Measurements from ENCODE around the gene ENO1. TPM values are rescaled to one million over a fixed set of nuclear protein-coding genes. Genes with fewer than 3 reads are reported as not detected.
"Not testable (repeated sequence)": the region's sequence is repeated elsewhere in the genome, so short reads cannot be mapped to it uniquely, and the experiment has no call there.

ENO1 gene
- total RNA-seq, 2 experiments from 2014 or later = 3,150 to 3,216 TPM

DNA sequence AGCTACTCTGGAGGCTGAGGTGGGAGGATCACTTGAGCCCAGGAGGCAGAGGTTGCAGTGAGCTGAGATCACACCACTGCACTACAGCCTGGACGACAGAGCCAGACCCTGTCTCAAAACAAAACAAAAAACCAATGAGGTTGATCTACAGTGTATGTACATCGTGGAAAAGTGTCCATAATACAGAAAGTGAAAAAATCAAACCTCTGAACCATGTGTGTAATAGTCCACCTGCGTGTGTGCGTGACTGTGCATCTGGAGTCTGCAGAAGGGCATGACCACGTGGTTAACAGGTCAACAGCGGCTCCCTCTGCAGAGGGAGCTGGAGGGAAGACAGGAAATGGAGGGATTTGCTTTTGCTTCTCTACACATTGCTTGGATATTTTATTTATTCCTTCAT is 32.4 kb upstream of the ENO1 start:
- H3K27ac Mint-ChIP-seq = peak overlapping the region; percentile 74
- H3K9me3 Mint-ChIP-seq (ENCODE audit: insufficient read depth) = no peaks in the 10 kb centered on the region
- POLR2A ChIA-PET = interaction anchor here (0.6 to 1.4 kb wide), 4 partner anchors 31 to 37 kb away, joined by 3 to 4 read pairs (median 3); partner anchors contain the start of gene ENO1
- H3K4me3 Mint-ChIP-seq = no peak overlapping the region
- H3K36me3 Mint-ChIP-seq (ENCODE audit: low read depth) = peaks cover 55% of the 10 kb centered on the region
- ATAC-seq = no peak
- CTCF ChIA-PET = interaction anchor here (0.7 to 4.7 kb wide), 5 partner anchors 13 to 93 kb away, joined by 3 to 33 read pairs (median 3); no protein-coding TSS in a partner anchor
- no peaks in the 10 kb centered on the region for H3K27me3 Mint-ChIP-seq (ENCODE audit: low read depth)
- DNase-seq = no peak
- H3K4me1 Mint-ChIP-seq (ENCODE audit: low read depth) = peaks cover 54% of the 10 kb centered on the region

DNA sequence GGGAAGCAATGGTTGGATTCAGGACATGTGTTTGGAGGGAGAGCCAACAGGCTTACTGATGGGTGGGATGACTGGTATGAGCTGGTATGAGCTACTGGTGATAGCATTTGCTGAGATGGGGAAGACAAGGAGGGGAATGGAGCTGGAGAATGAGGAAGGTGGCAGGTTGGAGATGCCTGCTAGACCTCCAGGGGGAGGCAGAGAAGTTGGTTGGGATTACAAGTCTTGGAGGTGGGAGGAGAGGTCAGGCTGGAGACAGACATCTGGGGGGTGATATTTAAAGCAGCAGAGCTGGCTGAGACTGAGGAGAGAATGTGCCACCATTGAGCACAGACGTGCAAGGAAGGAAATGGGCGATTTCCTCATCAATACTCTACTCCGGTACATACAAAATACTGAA is 31.8 kb upstream of the ENO1 start:
- no peaks in the 10 kb centered on the region for H3K27me3 Mint-ChIP-seq (ENCODE audit: low read depth)
- DNase-seq = no peak
- no peak overlapping the region for H3K4me3 Mint-ChIP-seq
- no peaks in the 10 kb centered on the region for H3K9me3 Mint-ChIP-seq (ENCODE audit: insufficient read depth)
- ChIA-PET POLR2A (interaction anchor here (0.7 to 1.4 kb wide), 4 partner anchors 31 to 50 kb away, joined by 3 to 4 read pairs (median 3); partner anchors contain the start of gene ENO1), CTCF (interaction anchor here (0.9 to 4.7 kb wide), 4 partner anchors 14 to 94 kb away, joined by 3 to 33 read pairs (median 4); no protein-coding TSS in a partner anchor)
- peaks cover 52% of the 10 kb centered on the region for H3K4me1 Mint-ChIP-seq (ENCODE audit: low read depth)
- H3K36me3 Mint-ChIP-seq (ENCODE audit: low read depth) = peaks cover 53% of the 10 kb centered on the region
- no peak for ATAC-seq
- peak overlapping the region; percentile 7 for H3K27ac Mint-ChIP-seq

DNA sequence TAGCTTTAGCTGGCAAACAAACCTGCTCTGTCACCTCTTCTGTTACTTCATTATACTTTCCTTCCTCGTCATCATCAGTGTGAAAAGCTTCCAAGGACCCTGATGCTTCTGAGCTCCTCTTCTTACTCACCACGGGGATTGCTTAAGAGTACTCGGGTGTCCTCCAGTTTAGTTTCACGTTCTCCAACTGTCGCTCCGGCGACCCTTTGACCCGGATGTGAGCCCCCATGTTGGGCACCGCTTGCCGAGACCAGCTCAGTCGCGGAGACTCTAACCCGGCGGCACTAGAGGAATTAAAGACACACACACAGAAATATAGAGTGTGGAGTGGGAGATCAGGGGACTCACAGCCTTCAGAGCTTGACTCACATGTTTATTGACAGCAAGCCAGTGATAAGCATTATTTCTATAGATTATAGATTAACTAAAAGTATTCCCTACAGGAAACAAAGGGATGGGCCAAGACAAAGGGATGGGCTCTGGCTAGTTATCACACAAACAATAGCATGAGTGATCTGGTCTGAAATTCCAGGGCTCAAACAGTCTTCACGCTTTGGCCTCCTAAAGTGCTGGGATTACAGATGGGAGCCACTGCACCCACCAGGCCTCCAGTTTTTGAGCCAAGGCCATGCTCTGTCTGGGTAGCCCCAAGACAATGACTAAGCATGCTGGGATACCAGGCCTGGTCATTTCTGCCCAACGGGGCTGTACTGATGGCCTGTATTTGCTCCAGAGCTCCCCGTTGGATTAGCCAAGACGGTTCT is 30.1 kb upstream of the ENO1 start:
- CTCF ChIA-PET = interaction anchor here (1.2 to 4.7 kb wide), 4 partner anchors 9 to 96 kb away, joined by 3 to 33 read pairs (median 6); no protein-coding TSS in a partner anchor
- Mint-ChIP-seq H3K36me3 (ENCODE audit: low read depth) (peaks cover 57% of the 10 kb centered on the region), H3K27me3 (ENCODE audit: low read depth) (no peaks in the 10 kb centered on the region), H3K27ac (no peak overlapping the region), H3K4me3 (no peak overlapping the region), H3K4me1 (ENCODE audit: low read depth) (peaks cover 49% of the 10 kb centered on the region), H3K9me3 (ENCODE audit: insufficient read depth) (no peaks in the 10 kb centered on the region)
- POLR2A ChIA-PET = interaction anchor here (1.2 to 3.9 kb wide), 4 partner anchors 9 to 56 kb away, joined by 3 to 17 read pairs (median 4); partner anchors contain the start of gene ENO1
- ATAC-seq = no peak
- no peak for DNase-seq

DNA sequence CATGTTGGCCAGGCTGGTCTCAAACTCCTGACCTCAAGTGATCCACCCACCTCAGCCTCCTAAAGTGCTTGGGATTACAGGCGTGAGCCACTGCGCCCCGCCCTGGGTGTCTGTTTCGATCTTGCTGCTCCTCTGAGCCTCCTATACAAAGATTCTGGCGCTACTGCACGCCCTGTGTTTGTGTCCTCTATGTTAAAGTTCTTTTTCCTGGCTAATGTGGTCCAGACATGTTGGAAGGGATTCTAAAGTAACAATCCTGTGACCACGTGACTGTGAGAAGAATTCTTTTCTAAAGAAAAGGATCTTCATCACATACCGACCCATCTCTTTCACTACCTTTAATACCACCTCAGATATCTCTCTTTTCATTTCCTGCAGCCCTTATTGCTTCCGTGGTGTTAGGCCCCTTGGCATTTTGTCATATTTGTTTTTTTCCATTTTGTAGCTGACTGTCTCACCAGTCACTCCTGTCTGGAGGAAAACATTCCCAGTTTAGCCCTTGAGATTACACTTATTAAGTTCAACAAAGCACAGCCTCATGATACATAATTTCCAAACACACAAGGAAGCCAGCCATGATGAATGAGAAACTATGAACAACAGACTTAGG is 27.2 kb upstream of the ENO1 start:
- DNase-seq = no peak
- ChIA-PET CTCF (interaction anchor here (2.3 kb wide), 1 partner anchor 99 kb away, joined by 13 read pairs; no protein-coding TSS in a partner anchor), POLR2A (interaction anchor here (0.6 to 3.9 kb wide), 2 partner anchors 27 to 82 kb away, joined by 3 to 17 read pairs; partner anchors contain the start of gene ENO1)
- no peak overlapping the region for H3K4me3 Mint-ChIP-seq
- no peak for ATAC-seq
- H3K4me1 Mint-ChIP-seq (ENCODE audit: low read depth) = peaks cover 53% of the 10 kb centered on the region
- H3K36me3 Mint-ChIP-seq (ENCODE audit: low read depth) = peaks cover 65% of the 10 kb centered on the region
- H3K27me3 Mint-ChIP-seq (ENCODE audit: low read depth) = no peaks in the 10 kb centered on the region
- H3K27ac Mint-ChIP-seq = peak overlapping the region; percentile 4
- no peaks in the 10 kb centered on the region for H3K9me3 Mint-ChIP-seq (ENCODE audit: insufficient read depth)

DNA sequence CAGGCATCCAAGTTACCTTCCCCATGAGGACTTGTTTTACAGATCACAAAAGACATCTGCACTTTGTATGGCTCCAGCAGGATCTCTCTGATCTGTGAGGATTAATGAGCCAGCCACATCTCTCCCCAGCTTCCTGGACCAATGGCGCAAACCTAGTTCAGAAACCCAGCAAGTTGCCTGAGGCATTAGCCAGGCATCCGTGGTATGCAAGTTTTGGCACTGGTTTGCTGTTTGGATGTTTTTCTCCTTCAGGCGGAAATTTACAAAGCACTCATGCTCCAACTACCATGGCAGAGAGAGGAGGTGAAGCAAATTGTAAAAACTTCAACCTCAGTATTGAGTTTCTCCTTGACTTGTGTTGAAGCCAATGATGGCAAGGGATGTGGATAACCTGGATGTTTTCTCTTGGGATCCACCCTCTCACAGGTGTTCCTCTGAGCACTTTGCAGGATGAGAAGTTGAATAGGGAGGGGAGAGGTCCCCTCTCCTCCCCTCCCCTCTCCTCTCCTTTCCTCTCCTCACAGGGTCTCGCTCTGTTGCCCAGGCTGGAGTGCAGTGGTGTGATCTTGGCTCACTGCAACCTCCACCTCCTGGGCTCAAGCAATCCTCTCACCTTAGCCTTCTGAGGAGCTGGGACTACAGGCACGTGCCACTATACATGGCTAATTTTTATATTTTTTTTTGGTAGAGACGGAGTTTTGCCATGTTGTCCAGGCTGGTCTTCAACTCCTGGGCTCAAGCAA is 25.6 kb upstream of the ENO1 start:
- POLR2A ChIA-PET = interaction anchor here (7.6 kb wide), 1 partner anchor 25 kb away, joined by 66 read pairs; the partner anchor contains the start of gene ENO1
- CTCF ChIA-PET = interaction anchor here (0.7 to 2.3 kb wide), 3 partner anchors 14 to 101 kb away, joined by 3 to 13 read pairs (median 7); no protein-coding TSS in a partner anchor
- DNase-seq (no peak), ATAC-seq (no peak)
- H3K36me3 Mint-ChIP-seq (ENCODE audit: low read depth) = peaks cover 62% of the 10 kb centered on the region
- H3K27me3 Mint-ChIP-seq (ENCODE audit: low read depth) = no peaks in the 10 kb centered on the region
- H3K9me3 Mint-ChIP-seq (ENCODE audit: insufficient read depth) = peaks cover 3% of the 10 kb centered on the region
- H3K4me3 Mint-ChIP-seq = no peak overlapping the region
- peak overlapping the region; percentile 4 for H3K27ac Mint-ChIP-seq
- peaks cover 63% of the 10 kb centered on the region for H3K4me1 Mint-ChIP-seq (ENCODE audit: low read depth)

DNA sequence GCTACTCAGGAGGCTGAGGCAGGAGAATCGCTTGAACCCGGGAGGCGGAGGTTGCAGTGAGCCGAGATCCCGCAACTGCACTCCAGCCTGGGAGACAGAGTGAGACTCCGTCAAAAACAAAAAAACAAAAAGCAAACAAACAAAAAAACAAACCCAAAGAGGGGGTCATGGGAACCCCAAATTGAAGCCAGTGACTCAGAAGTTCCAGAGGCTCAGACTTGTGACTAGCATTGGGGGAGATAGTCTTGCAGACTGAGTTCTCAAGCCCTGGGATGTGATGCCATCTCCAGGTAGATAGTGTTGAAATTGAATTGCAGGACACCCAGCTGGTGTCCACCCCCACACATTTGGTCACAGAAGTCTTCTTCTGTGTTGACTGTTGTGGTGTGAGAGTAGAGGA is 24.9 kb upstream of the ENO1 start:
- POLR2A ChIA-PET = interaction anchor here (7.6 kb wide), 1 partner anchor 25 kb away, joined by 66 read pairs; the partner anchor contains the start of gene ENO1
- peaks cover 65% of the 10 kb centered on the region for H3K36me3 Mint-ChIP-seq (ENCODE audit: low read depth)
- no peak overlapping the region for H3K4me3 Mint-ChIP-seq
- H3K27ac Mint-ChIP-seq = peak overlapping the region; percentile 4
- DNase-seq (peak; percentile 46), ATAC-seq (no peak)
- H3K9me3 Mint-ChIP-seq (ENCODE audit: insufficient read depth) = peaks cover 6% of the 10 kb centered on the region
- CTCF ChIA-PET = interaction anchor here (0.7 to 4.0 kb wide), 3 partner anchors 15 to 101 kb away, joined by 3 to 25 read pairs (median 7); no protein-coding TSS in a partner anchor
- peaks cover 68% of the 10 kb centered on the region for H3K4me1 Mint-ChIP-seq (ENCODE audit: low read depth)
- no peaks in the 10 kb centered on the region for H3K27me3 Mint-ChIP-seq (ENCODE audit: low read depth)

DNA sequence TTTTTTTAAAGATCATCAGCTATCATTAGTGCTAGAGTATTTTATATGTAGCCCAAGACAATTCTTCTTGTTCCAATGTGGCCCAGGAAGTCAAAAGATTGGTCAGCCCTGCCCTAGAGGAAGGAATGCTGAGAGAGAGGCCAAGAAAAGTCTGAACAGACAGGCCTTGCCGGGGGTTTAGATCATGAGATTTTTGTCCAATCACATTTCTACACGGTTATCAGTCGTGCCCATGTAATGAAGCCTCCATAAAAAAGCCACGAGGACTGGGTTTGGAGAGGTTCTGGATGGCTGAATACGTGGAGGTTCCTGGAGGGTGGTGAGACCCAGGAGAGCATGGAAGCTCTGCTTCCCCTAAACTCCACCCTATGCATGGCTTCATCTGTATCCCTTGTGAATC is 24.3 kb upstream of the ENO1 start:
- ChIA-PET POLR2A (interaction anchor here (7.6 kb wide), 1 partner anchor 24 kb away, joined by 66 read pairs; the partner anchor contains the start of gene ENO1), CTCF (interaction anchor here (1.5 to 4.0 kb wide), 2 partner anchors 15 to 102 kb away, joined by 7 to 25 read pairs; no protein-coding TSS in a partner anchor)
- H3K9me3 Mint-ChIP-seq (ENCODE audit: insufficient read depth) = peaks cover 6% of the 10 kb centered on the region
- peak overlapping the region; percentile 37 for H3K27ac Mint-ChIP-seq
- no peak for DNase-seq
- H3K4me1 Mint-ChIP-seq (ENCODE audit: low read depth) = peaks cover 66% of the 10 kb centered on the region
- no peak for ATAC-seq
- H3K36me3 Mint-ChIP-seq (ENCODE audit: low read depth) = peaks cover 63% of the 10 kb centered on the region
- no peak overlapping the region for H3K4me3 Mint-ChIP-seq
- no peaks in the 10 kb centered on the region for H3K27me3 Mint-ChIP-seq (ENCODE audit: low read depth)

DNA sequence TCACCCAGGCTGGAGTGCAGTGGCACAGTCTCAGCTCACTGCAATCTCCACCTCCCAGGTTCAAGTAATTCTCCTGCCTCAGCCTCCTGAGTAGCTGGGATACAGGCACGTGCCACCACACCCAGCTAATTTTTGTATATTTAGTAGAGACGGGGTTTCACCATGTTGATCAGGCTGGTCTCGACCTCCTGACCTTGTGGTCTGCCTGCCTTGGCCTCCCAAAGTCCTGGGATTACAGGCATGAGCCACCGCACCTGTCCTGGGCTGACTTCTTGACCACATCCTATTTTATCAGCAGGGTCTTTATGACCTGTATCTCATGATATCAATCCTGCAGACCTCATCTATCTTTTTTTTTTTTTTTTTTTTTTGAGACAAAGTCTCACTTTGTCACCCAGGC is 22.2 kb upstream of the ENO1 start:
- POLR2A ChIA-PET = interaction anchor here (7.6 kb wide), 1 partner anchor 22 kb away, joined by 66 read pairs; the partner anchor contains the start of gene ENO1
- DNase-seq; ATAC-seq; H3K4me3 Mint-ChIP-seq; H3K9me3 Mint-ChIP-seq (ENCODE audit: insufficient read depth); H3K27me3 Mint-ChIP-seq (ENCODE audit: low read depth): not testable (repeated sequence)
- CTCF ChIA-PET = interaction anchor here (0.7 to 4.0 kb wide), 3 partner anchors 15 to 104 kb away, joined by 3 to 25 read pairs (median 4); no protein-coding TSS in a partner anchor
- Mint-ChIP-seq H3K36me3 (ENCODE audit: low read depth) (peaks cover 51% of the 10 kb centered on the region), H3K4me1 (ENCODE audit: low read depth) (peaks cover 55% of the 10 kb centered on the region), H3K27ac (peak overlapping the region; percentile 96)

DNA sequence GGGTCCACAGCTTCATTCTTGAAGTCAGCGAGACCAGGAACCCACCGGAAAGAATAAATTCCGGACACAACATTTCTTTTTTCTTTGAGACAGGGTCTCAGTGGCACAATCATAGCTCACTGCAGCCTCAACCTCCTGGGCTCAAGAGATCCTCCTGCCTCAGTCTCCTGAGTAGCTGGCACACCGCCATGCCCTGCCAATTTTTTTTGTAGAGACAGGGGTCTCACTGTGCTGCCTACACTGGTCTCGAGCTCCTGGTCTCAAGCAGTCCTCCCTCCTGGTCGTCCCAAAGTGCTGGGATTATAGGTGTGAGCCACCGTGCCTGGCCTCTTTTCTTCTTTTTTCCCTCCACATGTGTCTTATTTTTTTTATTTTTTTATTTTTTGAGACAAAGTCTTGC is 20.6 kb upstream of the ENO1 start:
- peaks cover 6% of the 10 kb centered on the region for H3K9me3 Mint-ChIP-seq (ENCODE audit: insufficient read depth)
- CTCF ChIA-PET = interaction anchor here (0.7 to 2.1 kb wide), 3 partner anchors 19 to 106 kb away, joined by 3 to 12 read pairs (median 6); no protein-coding TSS in a partner anchor
- DNase-seq = no peak
- peak overlapping the region; percentile 96 for H3K27ac Mint-ChIP-seq
- POLR2A ChIA-PET = interaction anchor here (1.1 to 7.6 kb wide), 2 partner anchors 20 to 27 kb away, joined by 3 to 66 read pairs; partner anchors contain the start of gene ENO1
- H3K4me1 Mint-ChIP-seq (ENCODE audit: low read depth) = peaks cover 52% of the 10 kb centered on the region
- no peak overlapping the region for H3K4me3 Mint-ChIP-seq
- H3K27me3 Mint-ChIP-seq (ENCODE audit: low read depth) = no peaks in the 10 kb centered on the region
- peaks cover 42% of the 10 kb centered on the region for H3K36me3 Mint-ChIP-seq (ENCODE audit: low read depth)
- ATAC-seq = no peak

DNA sequence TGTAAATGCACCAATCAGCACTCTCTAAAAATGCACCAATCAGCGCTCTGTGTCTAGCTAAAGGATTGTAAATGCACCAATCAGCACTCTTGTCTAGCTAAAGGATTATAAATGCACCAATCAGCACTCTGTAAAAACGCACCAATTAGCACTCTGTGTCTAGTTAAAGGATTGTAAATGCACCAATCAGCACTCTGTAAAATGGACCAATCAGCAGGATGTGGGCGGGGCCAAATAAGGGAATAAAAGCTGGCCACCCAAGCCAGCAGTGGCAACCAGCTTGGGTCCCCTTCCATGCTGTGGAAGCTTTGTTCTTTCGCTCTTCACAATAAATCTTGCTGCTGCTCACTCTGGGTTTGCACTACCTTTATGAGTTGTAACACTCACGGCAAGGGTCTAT is 19.9 kb upstream of the ENO1 start:
- POLR2A ChIA-PET = interaction anchor here (0.6 to 7.6 kb wide), 3 partner anchors 20 to 33 kb away, joined by 3 to 66 read pairs (median 3); partner anchors contain the start of gene ENO1
- not testable (repeated sequence) for DNase-seq, H3K4me3 Mint-ChIP-seq

More for the DNA sequence above, 19.9 kb upstream of the ENO1 start:
- H3K27me3 Mint-ChIP-seq (ENCODE audit: low read depth); ATAC-seq; H3K9me3 Mint-ChIP-seq (ENCODE audit: insufficient read depth): not testable (repeated sequence)
- CTCF ChIA-PET = interaction anchor here (2.0 to 2.1 kb wide), 2 partner anchors 39 to 106 kb away, joined by 6 to 12 read pairs; no protein-coding TSS in a partner anchor
- Mint-ChIP-seq H3K36me3 (ENCODE audit: low read depth) (peaks cover 40% of the 10 kb centered on the region), H3K27ac (peak overlapping the region; percentile 82), H3K4me1 (ENCODE audit: low read depth) (peaks cover 48% of the 10 kb centered on the region)

Measured in activated CD8-positive, alpha-beta T cell treated with anti-CD3 and anti-CD28 coated beads, Interleukin-2, amount 10 ng/mL, durations not matched to agents 7 days and 5 days (primary cell).